Activated CD8-positive, alpha-beta memory T cell treated with anti-CD3 and anti-CD28 coated beads, Interleukin-2, amount 10 ng/mL, durations not matched to agents 7 days and 5 days (primary cell): ENCODE measurements around the gene CASZ1. TPM values are rescaled to one million over a fixed set of nuclear protein-coding genes. Genes with fewer than 3 reads are reported as not detected.

Experiments used
- ATAC-seq: fragments of 150-1000 bp; cut with Tn5 transposase; one replicate; pipeline ENCODE4 v1.10.0; 2021; ENCODE audit warnings: moderate library complexity
- CTCF ChIA-PET: fragments of 350-600 bp; sonication (Branson Sonifier 250); formaldehyde crosslinking; loops from one replicate; lab custom pipeline; 2021; ENCODE audit warnings: antibody characterized with exemption; lab: Charles Lee
- DNase-seq: peaks from one replicate; pipeline ENCODE4 v3.0.0-alpha.2; 2020
- H3K27ac Mint-ChIP-seq: one replicate; pipeline ENCODE4 v1.8.0; 2021; ENCODE audit warnings: mild to moderate bottlenecking, mixed read lengths
- H3K27me3 Mint-ChIP-seq: one replicate; pipeline ENCODE4 v1.8.0; 2021; ENCODE audit warnings: mixed read lengths
- H3K36me3 Mint-ChIP-seq: one replicate; pipeline ENCODE4 v1.8.0; 2021; ENCODE audit warnings: mild to moderate bottlenecking, mixed read lengths
- H3K4me1 Mint-ChIP-seq: one replicate; pipeline ENCODE4 v1.8.0; 2021; ENCODE audit warnings: mixed read lengths
- H3K4me3 Mint-ChIP-seq: one replicate; pipeline ENCODE4 v1.8.0; 2021; ENCODE audit warnings: mild to moderate bottlenecking, moderate library complexity, mixed read lengths
- H3K9me3 Mint-ChIP-seq: one replicate; pipeline ENCODE4 v1.8.0; 2022; ENCODE audit warnings: low read depth, mixed read lengths
- total RNA-seq, 2 experiments: library from RNA; stranded (reverse); gene quantifications; one replicate each; pipeline ENCODE4 v1.2.3, GENCODE V29; 2021

CASZ1 gene
- total RNA-seq, 2 experiments from 2014 or later, result 8.8 to 16.3 TPM

- CTCF ChIA-PET, result no interaction called here
- H3K9me3 Mint-ChIP-seq, result no peaks in the 10 kb centered on the region
- no peak overlapping the region for H3K4me3 Mint-ChIP-seq
- no peak for ATAC-seq
- no peaks in the 10 kb centered on the region for H3K4me1 Mint-ChIP-seq
- no peaks in the 10 kb centered on the region for H3K27me3 Mint-ChIP-seq
- DNase-seq, result no peak
- no peak overlapping the region for H3K27ac Mint-ChIP-seq
- no peaks in the 10 kb centered on the region for H3K36me3 Mint-ChIP-seq
These were observed 130.3 kb downstream of the CASZ1 start for GRCh38 chr1:10665930-10666850.

DNA sequence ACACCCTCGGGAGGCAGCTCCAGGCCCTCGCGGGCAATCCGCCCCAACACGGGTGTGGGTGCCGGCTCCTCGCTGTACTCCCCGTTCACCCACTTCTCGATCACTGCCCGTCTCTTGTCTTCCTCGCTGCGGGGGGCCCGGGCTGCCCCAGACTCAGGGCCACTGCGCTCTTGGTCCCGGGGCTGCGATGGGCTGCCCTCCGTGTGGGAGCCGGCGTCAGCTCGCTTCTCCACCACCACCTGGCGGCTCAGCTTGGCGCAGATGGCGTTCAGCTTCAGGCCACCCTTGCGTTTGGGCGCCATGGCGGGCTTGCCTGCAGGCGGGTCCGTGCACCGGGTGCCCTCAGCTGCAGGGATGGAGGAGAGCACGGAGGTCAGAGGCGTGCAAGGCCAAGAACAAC, 131.2 kb downstream of the CASZ1 start:
- no peak for ATAC-seq
- H3K27me3 Mint-ChIP-seq, result no peaks in the 10 kb centered on the region
- no peak overlapping the region for H3K4me3 Mint-ChIP-seq
- no peaks in the 10 kb centered on the region for H3K36me3 Mint-ChIP-seq
- CTCF ChIA-PET, result no interaction called here
- no peak for DNase-seq
- no peaks in the 10 kb centered on the region for H3K4me1 Mint-ChIP-seq
- H3K9me3 Mint-ChIP-seq, result no peaks in the 10 kb centered on the region
- no peak overlapping the region for H3K27ac Mint-ChIP-seq

DNA sequence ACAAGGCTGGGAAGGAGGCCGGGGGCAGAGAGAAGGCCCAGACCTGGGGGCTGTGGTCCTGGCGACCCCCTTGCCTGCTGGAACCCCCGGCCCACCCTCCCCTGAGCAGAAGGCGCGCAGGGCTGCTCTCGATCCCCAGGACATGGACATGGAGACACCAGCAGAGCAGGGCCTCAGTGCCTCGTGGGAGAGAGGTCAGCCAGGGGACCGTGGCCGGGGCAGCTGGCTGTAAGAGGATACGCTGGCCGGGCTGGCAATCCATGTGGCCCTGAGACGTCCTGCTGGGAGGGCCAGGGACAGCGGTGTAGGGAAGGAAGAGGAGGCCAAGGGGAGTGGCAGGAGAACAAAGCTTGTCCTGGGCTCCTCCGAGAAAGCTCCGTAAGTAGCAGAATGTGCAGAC, 132.2 kb downstream of the CASZ1 start:
- no peak overlapping the region for H3K27ac Mint-ChIP-seq
- no peaks in the 10 kb centered on the region for H3K4me1 Mint-ChIP-seq
- H3K4me3 Mint-ChIP-seq, result no peak overlapping the region
- DNase-seq (no peak), ATAC-seq (no peak)
- H3K9me3 Mint-ChIP-seq, result no peaks in the 10 kb centered on the region
- CTCF ChIA-PET, result no interaction called here
- no peaks in the 10 kb centered on the region for H3K36me3 Mint-ChIP-seq
- H3K27me3 Mint-ChIP-seq, result no peaks in the 10 kb centered on the region

DNA sequence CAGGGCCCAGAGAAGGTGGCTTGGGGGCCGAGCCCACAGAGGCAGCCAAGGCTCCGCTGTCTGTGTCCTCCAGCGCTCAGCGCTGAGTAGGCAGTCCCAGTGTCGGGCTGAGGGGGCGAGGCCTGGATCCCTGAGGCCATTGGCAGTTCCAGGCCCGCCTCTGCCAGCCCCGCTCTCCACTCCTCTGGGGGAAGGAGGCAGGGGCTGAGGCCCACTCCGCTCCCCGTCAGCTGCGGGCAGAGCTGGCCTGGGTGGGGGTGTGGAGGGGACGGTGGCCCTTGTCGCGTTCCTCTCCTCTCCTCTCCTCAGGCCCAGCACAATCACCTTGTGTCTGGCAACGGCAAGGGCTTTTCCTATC, 132.8 kb downstream of the CASZ1 start:
- no peak overlapping the region for H3K27ac Mint-ChIP-seq

DNA sequence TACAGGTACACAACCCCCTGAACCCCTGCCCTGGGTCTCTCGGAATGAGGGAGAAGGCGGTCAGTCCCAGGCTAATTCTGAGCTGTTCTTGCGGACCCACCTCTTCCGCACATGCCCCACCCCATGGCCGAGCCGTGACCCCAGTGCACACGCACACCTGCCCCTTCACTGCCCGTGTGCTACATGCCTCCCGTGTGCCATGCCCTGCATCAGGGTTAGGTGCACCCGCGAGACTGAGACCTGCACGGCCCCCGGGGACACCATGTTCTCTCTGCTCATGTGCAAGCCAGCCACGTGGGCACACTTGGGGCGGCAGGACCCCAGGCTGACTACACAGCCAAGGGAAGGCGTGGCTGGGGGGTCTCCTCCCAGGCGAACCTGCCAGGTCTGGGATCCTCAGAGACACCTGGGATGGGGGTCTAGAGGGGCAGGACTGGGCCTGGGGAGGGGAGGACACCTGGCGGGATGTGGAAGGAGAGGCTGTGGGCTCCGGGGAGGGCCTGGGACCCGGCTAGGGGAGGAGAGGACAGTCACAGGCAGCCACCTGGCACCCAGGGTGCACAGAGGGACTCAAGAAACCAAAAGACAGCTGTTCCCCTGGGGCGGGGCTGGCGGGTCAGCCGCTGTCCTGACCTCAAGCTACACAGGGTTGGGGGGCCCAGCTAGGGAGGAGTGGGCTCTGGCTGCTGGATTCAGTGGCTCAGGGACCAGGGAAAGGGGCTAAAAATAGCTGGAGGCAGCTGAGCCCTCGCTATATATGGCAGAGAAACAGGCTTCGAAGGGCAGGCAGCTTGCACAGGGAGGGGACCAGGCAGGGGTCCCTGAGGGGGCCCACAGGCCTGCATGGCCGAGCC, 133.4 kb downstream of the CASZ1 start:
- no peaks in the 10 kb centered on the region for H3K4me1 Mint-ChIP-seq
- DNase-seq (no peak), ATAC-seq (no peak)
- H3K36me3 Mint-ChIP-seq, result no peaks in the 10 kb centered on the region
- H3K27ac Mint-ChIP-seq, result no peak overlapping the region
- no peak overlapping the region for H3K4me3 Mint-ChIP-seq
- no peaks in the 10 kb centered on the region for H3K9me3 Mint-ChIP-seq
- H3K27me3 Mint-ChIP-seq, result no peaks in the 10 kb centered on the region
- CTCF ChIA-PET, result no interaction called here

More for the DNA sequence above, 132.8 kb downstream of the CASZ1 start:
- Mint-ChIP-seq H3K9me3 (no peaks in the 10 kb centered on the region), H3K36me3 (no peaks in the 10 kb centered on the region), H3K4me3 (no peak overlapping the region), H3K27me3 (no peaks in the 10 kb centered on the region), H3K4me1 (no peaks in the 10 kb centered on the region)
- CTCF ChIA-PET, result no interaction called here
- ATAC-seq (no peak), DNase-seq (no peak)

GRCh38 chr1:10662090-10662688, 134.3 kb downstream of the CASZ1 start:
- no peak for ATAC-seq
- no peaks in the 10 kb centered on the region for H3K27me3 Mint-ChIP-seq
- CTCF ChIA-PET, result no interaction called here

GRCh38 chr1:10661453-10661852, 135.0 kb downstream of the CASZ1 start:
- ATAC-seq (no peak), DNase-seq (no peak)
- Mint-ChIP-seq H3K27me3 (no peaks in the 10 kb centered on the region), H3K9me3 (no peaks in the 10 kb centered on the region), H3K4me1 (no peaks in the 10 kb centered on the region), H3K36me3 (no peaks in the 10 kb centered on the region), H3K4me3 (no peak overlapping the region), H3K27ac (no peak overlapping the region)
- CTCF ChIA-PET, result no interaction called here

More at GRCh38 chr1:10662090-10662688, 134.3 kb downstream of the CASZ1 start:
- Mint-ChIP-seq H3K4me1 (no peaks in the 10 kb centered on the region), H3K9me3 (no peaks in the 10 kb centered on the region), H3K36me3 (no peaks in the 10 kb centered on the region), H3K27ac (no peak overlapping the region), H3K4me3 (no peak overlapping the region)
- no peak for DNase-seq

DNA sequence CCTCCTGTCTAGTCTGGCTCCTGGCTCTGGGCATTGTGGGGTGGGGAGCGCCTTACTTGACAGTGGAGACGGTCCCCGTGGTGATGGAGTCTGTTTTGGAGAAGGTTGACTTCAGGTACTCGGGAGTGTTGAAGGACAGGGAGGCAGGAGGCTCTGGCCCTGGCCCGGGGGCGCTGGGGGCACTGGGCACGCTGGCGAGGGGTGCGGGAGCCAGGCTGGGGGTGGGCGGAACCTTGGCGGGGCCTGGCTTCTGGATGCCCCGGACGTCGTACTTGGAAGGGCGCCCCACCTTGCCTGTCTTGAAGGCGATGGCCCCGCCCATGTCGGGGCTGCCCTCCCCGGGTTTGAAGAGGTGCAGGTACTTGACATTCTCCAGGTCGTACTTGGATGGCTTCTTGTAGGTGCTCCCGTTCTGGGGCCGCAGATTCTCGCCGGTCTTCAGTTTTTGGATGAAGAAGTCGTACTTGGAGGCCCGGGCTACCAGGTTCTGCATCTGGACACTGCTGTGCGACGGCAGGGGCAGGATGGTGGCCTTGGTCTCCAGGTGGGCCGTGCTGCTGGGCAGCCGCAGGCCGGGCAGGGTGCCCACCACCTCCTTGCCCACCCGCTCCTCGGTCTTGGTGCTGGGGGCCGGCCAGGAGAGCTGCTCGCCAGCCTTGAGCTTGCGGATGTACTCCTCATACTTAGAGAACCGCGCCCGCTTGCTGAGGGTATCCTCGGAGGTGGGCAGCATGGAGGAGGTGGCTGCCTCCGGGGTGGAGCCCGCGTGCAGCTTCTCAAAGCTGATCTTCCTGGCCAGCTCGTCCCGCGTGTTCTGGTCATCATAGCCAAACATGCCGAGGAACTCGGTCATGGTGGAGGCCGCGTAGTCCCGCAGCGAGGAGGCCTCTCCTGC, 136.6 kb downstream of the CASZ1 start:
- DNase-seq (no peak), ATAC-seq (no peak)
- H3K4me3 Mint-ChIP-seq, result no peak overlapping the region
- no peaks in the 10 kb centered on the region for H3K4me1 Mint-ChIP-seq
- CTCF ChIA-PET, result no interaction called here
- no peak overlapping the region for H3K27ac Mint-ChIP-seq
- no peaks in the 10 kb centered on the region for H3K36me3 Mint-ChIP-seq
- H3K27me3 Mint-ChIP-seq, result no peaks in the 10 kb centered on the region
- no peaks in the 10 kb centered on the region for H3K9me3 Mint-ChIP-seq

DNA sequence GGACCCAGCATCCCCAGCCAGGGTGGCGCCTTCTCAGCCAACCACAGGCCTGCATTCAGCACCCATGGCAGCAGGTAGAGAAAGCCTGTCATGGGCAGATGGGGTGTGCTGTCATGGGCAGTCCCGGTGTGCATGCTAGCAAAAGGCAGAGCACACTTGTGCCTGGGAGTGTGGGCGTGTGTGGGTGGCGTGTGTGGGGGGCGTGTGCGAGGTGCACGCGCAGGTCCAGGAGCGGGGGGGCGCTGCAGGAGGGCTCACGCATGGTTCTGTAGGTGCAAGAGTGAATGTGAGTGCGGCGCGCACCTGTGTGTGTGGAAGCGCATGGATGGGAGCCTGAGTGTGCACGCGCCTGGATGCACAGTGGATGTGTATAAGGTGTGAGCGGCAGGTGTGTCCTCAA, 137.2 kb downstream of the CASZ1 start:
- ATAC-seq (no peak), DNase-seq (no peak)
- CTCF ChIA-PET, result no interaction called here
- no peaks in the 10 kb centered on the region for H3K27me3 Mint-ChIP-seq
- no peak overlapping the region for H3K4me3 Mint-ChIP-seq
- H3K36me3 Mint-ChIP-seq, result no peaks in the 10 kb centered on the region
- H3K4me1 Mint-ChIP-seq, result no peaks in the 10 kb centered on the region
- no peak overlapping the region for H3K27ac Mint-ChIP-seq
- H3K9me3 Mint-ChIP-seq, result no peaks in the 10 kb centered on the region

DNA sequence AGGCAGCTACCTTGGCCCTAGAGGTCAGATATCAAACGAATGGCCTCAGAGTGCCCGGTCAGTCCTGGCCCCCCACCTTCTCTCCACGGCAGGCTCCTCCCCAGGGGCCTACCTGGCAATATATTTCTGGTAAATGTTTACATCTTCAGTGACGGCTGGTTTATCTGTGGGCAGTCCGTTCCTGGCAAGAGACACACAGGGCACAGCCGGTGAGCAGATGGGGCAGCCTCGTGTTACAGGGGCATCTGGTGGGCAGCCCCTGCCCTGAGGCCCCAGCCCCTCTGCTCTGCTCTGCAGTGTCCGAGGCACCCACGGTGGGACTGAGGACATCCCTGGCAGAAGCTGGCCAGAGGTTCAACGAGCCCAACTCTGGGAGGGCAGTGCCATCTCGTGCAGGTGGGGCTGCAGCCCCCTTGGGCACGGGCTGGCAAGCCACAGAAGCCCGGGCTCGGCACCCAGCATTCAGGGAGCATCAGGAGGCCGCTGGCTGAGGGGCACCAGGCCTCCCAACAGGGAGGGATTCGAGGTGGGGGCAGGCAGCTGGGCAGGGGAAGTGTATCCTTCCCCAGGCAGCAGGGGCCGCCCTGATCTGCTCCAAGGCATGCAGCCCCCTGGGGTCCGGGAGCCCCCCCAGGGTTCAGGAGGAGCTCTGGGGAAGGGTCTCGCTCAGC, 137.9 kb downstream of the CASZ1 start:
- H3K27me3 Mint-ChIP-seq, result no peaks in the 10 kb centered on the region
- CTCF ChIA-PET, result no interaction called here
- ATAC-seq, result no peak
- no peaks in the 10 kb centered on the region for H3K9me3 Mint-ChIP-seq
- no peaks in the 10 kb centered on the region for H3K4me1 Mint-ChIP-seq
- no peaks in the 10 kb centered on the region for H3K36me3 Mint-ChIP-seq
- no peak overlapping the region for H3K27ac Mint-ChIP-seq
- no peak overlapping the region for H3K4me3 Mint-ChIP-seq
- no peak for DNase-seq

- no peaks in the 10 kb centered on the region for H3K36me3 Mint-ChIP-seq
- CTCF ChIA-PET, result no interaction called here
These were observed 139.2 kb downstream of the CASZ1 start for GRCh38 chr1:10657088-10657847.

GRCh38 chr1:10656431-10656830, 140.0 kb downstream of the CASZ1 start:
- no peak for DNase-seq
- no peak for ATAC-seq
- Mint-ChIP-seq H3K9me3 (no peaks in the 10 kb centered on the region), H3K27ac (no peak overlapping the region), H3K4me1 (no peaks in the 10 kb centered on the region), H3K36me3 (no peaks in the 10 kb centered on the region), H3K27me3 (no peaks in the 10 kb centered on the region), H3K4me3 (no peak overlapping the region)
- CTCF ChIA-PET, result no interaction called here

More at GRCh38 chr1:10657088-10657847, 139.2 kb downstream of the CASZ1 start:
- Mint-ChIP-seq H3K4me3 (no peak overlapping the region), H3K27me3 (no peaks in the 10 kb centered on the region), H3K9me3 (no peaks in the 10 kb centered on the region), H3K4me1 (no peaks in the 10 kb centered on the region), H3K27ac (no peak overlapping the region)
- ATAC-seq (no peak), DNase-seq (no peak)
